ENCODE data around the gene ADAMTS17.

- no peak for TF ChIP-seq POLR2A (IDR thresholded peaks at IDR 0.05)
- TF ChIP-seq, protein P1, sequence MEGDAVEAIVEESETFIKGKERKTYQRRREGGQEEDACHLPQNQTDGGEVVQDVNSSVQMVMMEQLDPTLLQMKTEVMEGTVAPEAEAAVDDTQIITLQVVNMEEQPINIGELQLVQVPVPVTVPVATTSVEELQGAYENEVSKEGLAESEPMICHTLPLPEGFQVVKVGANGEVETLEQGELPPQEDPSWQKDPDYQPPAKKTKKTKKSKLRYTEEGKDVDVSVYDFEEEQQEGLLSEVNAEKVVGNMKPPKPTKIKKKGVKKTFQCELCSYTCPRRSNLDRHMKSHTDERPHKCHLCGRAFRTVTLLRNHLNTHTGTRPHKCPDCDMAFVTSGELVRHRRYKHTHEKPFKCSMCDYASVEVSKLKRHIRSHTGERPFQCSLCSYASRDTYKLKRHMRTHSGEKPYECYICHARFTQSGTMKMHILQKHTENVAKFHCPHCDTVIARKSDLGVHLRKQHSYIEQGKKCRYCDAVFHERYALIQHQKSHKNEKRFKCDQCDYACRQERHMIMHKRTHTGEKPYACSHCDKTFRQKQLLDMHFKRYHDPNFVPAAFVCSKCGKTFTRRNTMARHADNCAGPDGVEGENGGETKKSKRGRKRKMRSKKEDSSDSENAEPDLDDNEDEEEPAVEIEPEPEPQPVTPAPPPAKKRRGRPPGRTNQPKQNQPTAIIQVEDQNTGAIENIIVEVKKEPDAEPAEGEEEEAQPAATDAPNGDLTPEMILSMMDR (IDR thresholded peaks at IDR 0.05), result no peak
Measured at GRCh38 chr15:100005013-100005412, 336.8 kb downstream of the ADAMTS17 start.

Measured in testis (tissue), 2 donors.